ENCODE results near the gene MSLN.

DNA sequence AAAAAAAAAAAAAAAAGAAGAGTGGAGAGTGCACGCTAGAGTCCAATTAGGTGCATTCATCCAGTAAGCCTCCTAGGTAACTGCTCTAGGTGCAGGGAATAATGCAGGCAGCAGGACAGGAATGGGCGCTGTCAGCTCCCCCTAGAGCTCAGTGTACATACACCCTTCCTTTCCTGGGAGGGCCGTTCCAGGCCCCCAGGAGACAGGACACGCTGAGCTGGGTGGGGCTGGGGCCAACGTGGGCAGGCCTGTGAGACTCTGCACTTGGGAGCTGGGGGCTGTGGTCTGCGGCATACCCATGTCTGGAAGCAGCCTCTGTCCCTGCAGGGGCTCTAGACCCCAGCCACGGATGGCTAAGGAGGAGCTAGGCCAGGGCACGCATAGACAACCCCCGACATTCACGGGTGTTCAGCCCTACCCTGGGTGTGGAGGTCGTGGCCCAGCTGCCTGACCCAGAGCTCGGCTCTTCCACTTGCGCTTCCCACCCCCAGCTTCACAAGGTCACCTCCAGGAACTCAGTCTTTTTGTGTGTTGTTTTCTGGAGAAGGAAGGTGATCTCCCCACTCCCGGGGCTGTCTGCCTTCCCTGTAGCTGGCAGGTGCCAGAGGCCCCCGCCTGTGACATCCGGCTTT lies 40.6 kb upstream of the MSLN start:
- TF ChIP-seq, protein P1, sequence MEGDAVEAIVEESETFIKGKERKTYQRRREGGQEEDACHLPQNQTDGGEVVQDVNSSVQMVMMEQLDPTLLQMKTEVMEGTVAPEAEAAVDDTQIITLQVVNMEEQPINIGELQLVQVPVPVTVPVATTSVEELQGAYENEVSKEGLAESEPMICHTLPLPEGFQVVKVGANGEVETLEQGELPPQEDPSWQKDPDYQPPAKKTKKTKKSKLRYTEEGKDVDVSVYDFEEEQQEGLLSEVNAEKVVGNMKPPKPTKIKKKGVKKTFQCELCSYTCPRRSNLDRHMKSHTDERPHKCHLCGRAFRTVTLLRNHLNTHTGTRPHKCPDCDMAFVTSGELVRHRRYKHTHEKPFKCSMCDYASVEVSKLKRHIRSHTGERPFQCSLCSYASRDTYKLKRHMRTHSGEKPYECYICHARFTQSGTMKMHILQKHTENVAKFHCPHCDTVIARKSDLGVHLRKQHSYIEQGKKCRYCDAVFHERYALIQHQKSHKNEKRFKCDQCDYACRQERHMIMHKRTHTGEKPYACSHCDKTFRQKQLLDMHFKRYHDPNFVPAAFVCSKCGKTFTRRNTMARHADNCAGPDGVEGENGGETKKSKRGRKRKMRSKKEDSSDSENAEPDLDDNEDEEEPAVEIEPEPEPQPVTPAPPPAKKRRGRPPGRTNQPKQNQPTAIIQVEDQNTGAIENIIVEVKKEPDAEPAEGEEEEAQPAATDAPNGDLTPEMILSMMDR (IDR thresholded peaks at IDR 0.05): no peak
- TF ChIP-seq POLR2A (IDR thresholded peaks at IDR 0.05) (no peak), POLR2AphosphoS5 (IDR thresholded peaks at IDR 0.05) (no peak)
